ENCODE results near the gene PTAR1. TPM values are rescaled to one million over a fixed set of nuclear protein-coding genes. Genes with fewer than 3 reads are reported as not detected.

PTAR1 gene
- total RNA-seq, 2 experiments from 2014 or later: 65.9 to 67.1 TPM

DNA sequence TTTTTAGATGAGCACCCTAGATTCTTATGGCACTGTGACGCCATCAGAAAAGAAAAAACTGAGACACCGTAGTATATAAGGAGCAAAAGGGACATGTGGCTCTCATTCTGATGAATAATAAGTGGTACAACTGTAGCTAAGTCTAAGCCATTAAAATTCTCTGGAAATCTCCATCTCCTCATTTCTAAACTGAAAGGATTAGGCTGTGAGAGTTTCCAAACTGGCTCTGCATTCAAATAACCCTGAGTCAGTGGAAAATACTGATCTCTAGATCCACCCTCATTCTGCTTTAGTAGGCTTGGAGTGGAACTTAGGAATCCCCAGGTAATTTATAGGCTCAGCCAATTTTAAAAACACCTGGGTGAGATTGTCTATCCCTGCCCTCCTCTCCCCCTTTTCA, 28.5 kb downstream of the PTAR1 start:
- TF ChIP-seq, protein P1, sequence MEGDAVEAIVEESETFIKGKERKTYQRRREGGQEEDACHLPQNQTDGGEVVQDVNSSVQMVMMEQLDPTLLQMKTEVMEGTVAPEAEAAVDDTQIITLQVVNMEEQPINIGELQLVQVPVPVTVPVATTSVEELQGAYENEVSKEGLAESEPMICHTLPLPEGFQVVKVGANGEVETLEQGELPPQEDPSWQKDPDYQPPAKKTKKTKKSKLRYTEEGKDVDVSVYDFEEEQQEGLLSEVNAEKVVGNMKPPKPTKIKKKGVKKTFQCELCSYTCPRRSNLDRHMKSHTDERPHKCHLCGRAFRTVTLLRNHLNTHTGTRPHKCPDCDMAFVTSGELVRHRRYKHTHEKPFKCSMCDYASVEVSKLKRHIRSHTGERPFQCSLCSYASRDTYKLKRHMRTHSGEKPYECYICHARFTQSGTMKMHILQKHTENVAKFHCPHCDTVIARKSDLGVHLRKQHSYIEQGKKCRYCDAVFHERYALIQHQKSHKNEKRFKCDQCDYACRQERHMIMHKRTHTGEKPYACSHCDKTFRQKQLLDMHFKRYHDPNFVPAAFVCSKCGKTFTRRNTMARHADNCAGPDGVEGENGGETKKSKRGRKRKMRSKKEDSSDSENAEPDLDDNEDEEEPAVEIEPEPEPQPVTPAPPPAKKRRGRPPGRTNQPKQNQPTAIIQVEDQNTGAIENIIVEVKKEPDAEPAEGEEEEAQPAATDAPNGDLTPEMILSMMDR (IDR thresholded peaks at IDR 0.05): no peak
- ATAC-seq (ENCODE audit: poor library complexity): no peak
- H3K4me1 ChIP-seq (ENCODE audit: insufficient read depth, low read length): no peaks in the 10 kb centered on the region
- no peak overlapping the region for H3K27ac ChIP-seq (ENCODE audit: low read depth in 1 of 2, low read length in 2 of 2)
- Mint-ChIP-seq H3K27me3 (no peaks in the 10 kb centered on the region), H3K4me3 (no peak overlapping the region), H3K27ac (no peak overlapping the region), H3K9me3 (no peaks in the 10 kb centered on the region), H3K36me3 (ENCODE audit: low read depth) (peaks cover 73% of the 10 kb centered on the region), H3K4me1 (ENCODE audit: low read depth) (no peaks in the 10 kb centered on the region)
- H3K27me3 ChIP-seq (ENCODE audit: control insufficient read depth in 1 of 2, insufficient read depth in 2 of 2, low read length in 2 of 2): no peaks in the 10 kb centered on the region
- no peaks in the 10 kb centered on the region for H3K9me3 ChIP-seq (ENCODE audit: control insufficient read depth in 1 of 2, insufficient read depth in 1 of 2, low read length in 2 of 2)
- no peak for DNase-seq
- H3K36me3 ChIP-seq (ENCODE audit: insufficient read depth, low read length): peaks cover 59% of the 10 kb centered on the region
- intact Hi-C loops (cut with DNase I, micrococcal nuclease): no loop called here
- CTCF ChIA-PET: no interaction called here
- H3K4me3 ChIP-seq (ENCODE audit: low read length): no peak overlapping the region
- POLR2A ChIA-PET: no interaction called here

GRCh38 chr9:69719983-69720382, 39.8 kb downstream of the PTAR1 start:
- peaks cover 44% of the 10 kb centered on the region for H3K36me3 ChIP-seq (ENCODE audit: insufficient read depth, low read length)
- H3K9me3 ChIP-seq (ENCODE audit: control insufficient read depth in 1 of 2, insufficient read depth in 1 of 2, low read length in 2 of 2): no peaks in the 10 kb centered on the region
- no peak overlapping the region for H3K4me3 ChIP-seq (ENCODE audit: low read length)
- TF ChIP-seq, protein P1 (IDR thresholded peaks at IDR 0.05): no peak
- CTCF ChIA-PET: no interaction called here
- Mint-ChIP-seq H3K27ac (no peak overlapping the region), H3K27me3 (no peaks in the 10 kb centered on the region), H3K36me3 (ENCODE audit: low read depth) (peaks cover 87% of the 10 kb centered on the region), H3K4me3 (no peak overlapping the region), H3K9me3 (no peaks in the 10 kb centered on the region), H3K4me1 (ENCODE audit: low read depth) (no peaks in the 10 kb centered on the region)
- POLR2A ChIA-PET: no interaction called here
- H3K27me3 ChIP-seq (ENCODE audit: control insufficient read depth in 1 of 2, insufficient read depth in 2 of 2, low read length in 2 of 2): no peaks in the 10 kb centered on the region
- DNase-seq: no peak
- no peak overlapping the region for H3K27ac ChIP-seq (ENCODE audit: low read depth in 1 of 2, low read length in 2 of 2)
- no peaks in the 10 kb centered on the region for H3K4me1 ChIP-seq (ENCODE audit: insufficient read depth, low read length)
- ATAC-seq (ENCODE audit: poor library complexity): no peak
- intact Hi-C loops (cut with DNase I, micrococcal nuclease): loop anchor here in 1 of 2 experiments (10.0 kb wide), 1 partner anchor 65 kb away; no protein-coding TSS in a partner anchor

GRCh38 chr9:69719367-69719766, 40.4 kb downstream of the PTAR1 start:
- POLR2A ChIA-PET: no interaction called here
- DNase-seq: no peak
- no peak overlapping the region for H3K4me3 Mint-ChIP-seq

More at GRCh38 chr9:69719367-69719766, 40.4 kb downstream of the PTAR1 start:
- H3K9me3 ChIP-seq (ENCODE audit: control insufficient read depth in 1 of 2, insufficient read depth in 1 of 2, low read length in 2 of 2): no peaks in the 10 kb centered on the region
- H3K27ac ChIP-seq (ENCODE audit: low read depth in 1 of 2, low read length in 2 of 2): no peak overlapping the region
- Mint-ChIP-seq H3K27me3 (no peaks in the 10 kb centered on the region), H3K27ac (no peak overlapping the region), H3K4me1 (ENCODE audit: low read depth) (no peaks in the 10 kb centered on the region), H3K36me3 (ENCODE audit: low read depth) (peaks cover 87% of the 10 kb centered on the region), H3K9me3 (no peaks in the 10 kb centered on the region)
- no peak for ATAC-seq (ENCODE audit: poor library complexity)
- peaks cover 44% of the 10 kb centered on the region for H3K36me3 ChIP-seq (ENCODE audit: insufficient read depth, low read length)
- CTCF ChIA-PET: no interaction called here
- TF ChIP-seq, protein P1 (IDR thresholded peaks at IDR 0.05): no peak
- H3K4me1 ChIP-seq (ENCODE audit: insufficient read depth, low read length): no peaks in the 10 kb centered on the region
- intact Hi-C loops (cut with DNase I, micrococcal nuclease): loop anchor here in 1 of 2 experiments (10.0 kb wide), 1 partner anchor 65 kb away; no protein-coding TSS in a partner anchor
- H3K27me3 ChIP-seq (ENCODE audit: control insufficient read depth in 1 of 2, insufficient read depth in 2 of 2, low read length in 2 of 2): no peaks in the 10 kb centered on the region
- H3K4me3 ChIP-seq (ENCODE audit: low read length): no peak overlapping the region

Measured in CD4-positive, alpha-beta T cell (primary cell).